ENCODE measurements around the gene CGNL1.

CGNL1 gene

GRCh38 chr15:57592836-57593420 is 216.6 kb downstream of the CGNL1 start:
- Histone ChIP-seq H3K23ac (ENCODE audit: low read depth, low read length, poor library complexity) (no peak overlapping the region), H3K9me3 (replicated peaks in 1 of 2; ENCODE audit: control insufficient read depth in 2 of 2, insufficient read depth in 1 of 2, low read depth in 1 of 2, low read length in 2 of 2) (no peaks in the 10 kb centered on the region), H3K4ac (ENCODE audit: low read length) (no peak overlapping the region), H3K27ac (replicated peaks; ENCODE audit: low read length) (no peak overlapping the region), H4K91ac (ENCODE audit: low read depth, low read length, poor library complexity) (no peak overlapping the region), H3K4me3 (ENCODE audit: low read length in 2 of 2) (no peak overlapping the region), H3K4me1 (ENCODE audit: control insufficient read depth in 2 of 2, insufficient read depth in 1 of 2, low read depth in 1 of 2, low read length in 2 of 2) (peaks cover 0 to 3% of the 10 kb centered on the region in 2 donors), H2BK15ac (ENCODE audit: low read length) (no peak overlapping the region), H2BK5ac (ENCODE audit: low read length) (no peak overlapping the region), H3K27me3 (ENCODE audit: control insufficient read depth in 3 of 3, insufficient read depth in 3 of 3, low read depth in 1 of 3, low read length in 3 of 3) (peaks cover 0 to 94% (median 20%) of the 10 kb centered on the region in 3 experiments), H3K9ac (ENCODE audit: low read depth, low read length, poor library complexity) (no peak overlapping the region), H3K18ac (ENCODE audit: low read length) (no peak overlapping the region), H2AK5ac (ENCODE audit: low read depth, low read length) (no peak overlapping the region), H2BK12ac (ENCODE audit: low read length) (no peak overlapping the region), H4K8ac (ENCODE audit: low read depth, low read length) (no peak overlapping the region), H2BK120ac (ENCODE audit: low read depth, low read length) (no peak overlapping the region), H3K79me1 (ENCODE audit: low read depth, low read length) (no peaks in the 10 kb centered on the region), H3K36me3 (replicated peaks in 1 of 2; ENCODE audit: control insufficient read depth in 2 of 2, insufficient read depth in 2 of 2, low read length in 2 of 2) (no peaks in the 10 kb centered on the region), H2AFZ (ENCODE audit: low read length) (no peak overlapping the region), H3K4me2 (ENCODE audit: insufficient read depth, low read length, poor library complexity, severe bottlenecking) (no peak overlapping the region), H3K14ac (ENCODE audit: low read length) (no peak overlapping the region)
- no CpG with 5 or more reads among the region's 5 CpGs for WGBS, 2 donors (ENCODE audit: extremely low coverage in 2 of 2, insufficient read length in 2 of 2, insufficient replicate concordance in 1 of 2)
- no peak for DNase-seq (ENCODE audit: low spot score)

DNA sequence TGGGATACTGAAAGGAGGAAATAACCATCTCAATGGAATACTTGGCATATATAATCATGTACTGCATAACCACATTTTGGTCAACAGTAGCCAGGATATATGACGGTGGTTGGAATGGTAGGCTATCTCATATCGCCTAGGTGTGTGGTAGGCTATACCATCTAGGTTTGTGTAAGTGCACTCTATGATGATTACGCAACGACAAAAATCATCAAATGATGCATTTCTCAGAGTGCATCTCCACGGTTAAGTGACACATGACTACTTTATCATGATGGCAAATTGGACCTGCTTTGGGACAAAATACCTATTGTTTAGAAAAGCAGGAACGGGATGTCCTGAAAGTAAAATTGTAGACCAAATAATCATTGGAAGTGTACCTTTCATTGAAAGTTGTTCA is 218.2 kb downstream of the CGNL1 start:
- WGBS, 2 donors (ENCODE audit: extremely low coverage in 2 of 2, insufficient read length in 2 of 2, insufficient replicate concordance in 1 of 2) = no CpG with 5 or more reads among the region's 6 CpGs
- no peak overlapping the region for H3K23ac ChIP-seq (ENCODE audit: low read depth, low read length, poor library complexity)

DNA sequence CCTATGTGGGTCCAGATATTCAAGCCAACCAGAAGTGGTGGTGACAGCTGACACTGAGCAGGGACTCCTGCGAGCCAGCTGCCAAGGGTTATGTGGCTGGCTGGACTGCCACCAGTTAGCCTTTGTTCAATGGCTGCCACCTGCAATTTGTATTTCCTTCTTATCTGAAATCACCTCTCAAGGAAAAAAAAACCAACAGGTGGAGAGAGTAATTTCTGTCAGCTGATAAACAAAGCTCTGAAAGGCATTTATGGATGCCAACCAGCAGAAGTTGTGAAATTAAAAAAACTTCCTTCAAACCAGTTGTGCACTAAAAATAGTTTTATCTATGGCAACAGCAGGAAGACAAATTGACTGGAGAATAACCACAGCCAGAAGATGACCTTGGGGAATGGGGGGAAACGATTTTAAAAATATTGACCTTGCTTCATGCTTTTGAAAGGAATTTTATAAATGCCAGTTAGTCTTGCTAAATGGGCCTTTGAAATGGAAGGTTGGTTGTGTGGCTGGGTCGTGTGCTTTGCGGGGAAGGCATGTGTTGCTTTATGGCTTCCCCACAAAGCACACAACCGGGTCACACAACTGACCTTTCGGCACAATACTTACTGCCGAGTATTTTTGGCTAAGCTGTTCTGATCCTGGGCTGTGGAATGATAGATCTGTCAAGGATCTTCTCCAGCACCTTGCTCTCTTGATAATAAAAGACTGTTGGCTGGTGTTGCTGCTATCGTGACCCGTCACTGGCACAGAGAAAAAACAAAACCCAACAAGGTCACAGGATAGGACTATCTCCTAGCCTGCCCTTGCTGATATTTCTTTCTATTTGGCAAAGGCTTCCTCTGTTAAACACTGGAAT is 218.9 kb downstream of the CGNL1 start:
- no peak overlapping the region for H3K4me3 ChIP-seq (ENCODE audit: low read length in 2 of 2)
- no peak for DNase-seq (ENCODE audit: low spot score)
- H3K18ac ChIP-seq (ENCODE audit: low read length) = no peak overlapping the region
- H3K27ac ChIP-seq (replicated peaks; ENCODE audit: low read length) = no peak overlapping the region
- no peak overlapping the region for H2BK12ac ChIP-seq (ENCODE audit: low read length)
- H4K8ac ChIP-seq (ENCODE audit: low read depth, low read length) = no peak overlapping the region
- no peak overlapping the region for H3K9ac ChIP-seq (ENCODE audit: low read depth, low read length, poor library complexity)
- H2AK5ac ChIP-seq (ENCODE audit: low read depth, low read length) = no peak overlapping the region
- no peak overlapping the region for H2BK15ac ChIP-seq (ENCODE audit: low read length)
- H2BK5ac ChIP-seq (ENCODE audit: low read length) = no peak overlapping the region
- no peaks in the 10 kb centered on the region for H3K36me3 ChIP-seq (replicated peaks in 1 of 2; ENCODE audit: control insufficient read depth in 2 of 2, insufficient read depth in 2 of 2, low read length in 2 of 2)
- no peaks in the 10 kb centered on the region for H3K79me1 ChIP-seq (ENCODE audit: low read depth, low read length)
- no CpG with 5 or more reads among the region's 9 CpGs for WGBS, 2 donors (ENCODE audit: extremely low coverage in 2 of 2, insufficient read length in 2 of 2, insufficient replicate concordance in 1 of 2)
- H4K91ac ChIP-seq (ENCODE audit: low read depth, low read length, poor library complexity) = no peak overlapping the region
- H3K4ac ChIP-seq (ENCODE audit: low read length) = no peak overlapping the region
- H2AFZ ChIP-seq (ENCODE audit: low read length) = no peak overlapping the region
- H3K27me3 ChIP-seq (ENCODE audit: control insufficient read depth in 3 of 3, insufficient read depth in 3 of 3, low read depth in 1 of 3, low read length in 3 of 3) = peaks cover 0 to 86% (median 20%) of the 10 kb centered on the region in 3 experiments
- H2BK120ac ChIP-seq (ENCODE audit: low read depth, low read length) = no peak overlapping the region
- H3K23ac ChIP-seq (ENCODE audit: low read depth, low read length, poor library complexity) = no peak overlapping the region
- H3K4me2 ChIP-seq (ENCODE audit: insufficient read depth, low read length, poor library complexity, severe bottlenecking) = no peak overlapping the region
- H3K14ac ChIP-seq (ENCODE audit: low read length) = no peak overlapping the region
- peaks cover 0 to 3% of the 10 kb centered on the region in 2 donors for H3K4me1 ChIP-seq (ENCODE audit: control insufficient read depth in 2 of 2, insufficient read depth in 1 of 2, low read depth in 1 of 2, low read length in 2 of 2)
- H3K9me3 ChIP-seq (replicated peaks in 1 of 2; ENCODE audit: control insufficient read depth in 2 of 2, insufficient read depth in 1 of 2, low read depth in 1 of 2, low read length in 2 of 2) = no peaks in the 10 kb centered on the region

More for the DNA sequence above, 218.2 kb downstream of the CGNL1 start:
- Histone ChIP-seq H3K79me1 (ENCODE audit: low read depth, low read length) (no peaks in the 10 kb centered on the region), H3K4ac (ENCODE audit: low read length) (no peak overlapping the region), H3K36me3 (replicated peaks in 1 of 2; ENCODE audit: control insufficient read depth in 2 of 2, insufficient read depth in 2 of 2, low read length in 2 of 2) (no peaks in the 10 kb centered on the region), H3K4me3 (ENCODE audit: low read length in 2 of 2) (no peak overlapping the region), H3K4me2 (ENCODE audit: insufficient read depth, low read length, poor library complexity, severe bottlenecking) (no peak overlapping the region), H2AK5ac (ENCODE audit: low read depth, low read length) (no peak overlapping the region), H2AFZ (ENCODE audit: low read length) (no peak overlapping the region), H2BK5ac (ENCODE audit: low read length) (no peak overlapping the region), H4K91ac (ENCODE audit: low read depth, low read length, poor library complexity) (no peak overlapping the region), H3K14ac (ENCODE audit: low read length) (no peak overlapping the region), H2BK15ac (ENCODE audit: low read length) (no peak overlapping the region), H3K4me1 (ENCODE audit: control insufficient read depth in 2 of 2, insufficient read depth in 1 of 2, low read depth in 1 of 2, low read length in 2 of 2) (peaks cover 0 to 3% of the 10 kb centered on the region in 2 donors), H3K9ac (ENCODE audit: low read depth, low read length, poor library complexity) (no peak overlapping the region), H2BK120ac (ENCODE audit: low read depth, low read length) (no peak overlapping the region), H4K8ac (ENCODE audit: low read depth, low read length) (no peak overlapping the region), H3K27me3 (ENCODE audit: control insufficient read depth in 3 of 3, insufficient read depth in 3 of 3, low read depth in 1 of 3, low read length in 3 of 3) (peaks cover 0 to 89% (median 20%) of the 10 kb centered on the region in 3 experiments), H2BK12ac (ENCODE audit: low read length) (no peak overlapping the region), H3K18ac (ENCODE audit: low read length) (no peak overlapping the region), H3K27ac (replicated peaks; ENCODE audit: low read length) (no peak overlapping the region), H3K9me3 (replicated peaks in 1 of 2; ENCODE audit: control insufficient read depth in 2 of 2, insufficient read depth in 1 of 2, low read depth in 1 of 2, low read length in 2 of 2) (no peaks in the 10 kb centered on the region)
- no peak for DNase-seq (ENCODE audit: low spot score)

- Histone ChIP-seq H2AFZ (ENCODE audit: low read length) (no peak overlapping the region), H2BK15ac (ENCODE audit: low read length) (no peak overlapping the region), H3K27ac (replicated peaks; ENCODE audit: low read length) (no peak overlapping the region), H2AK5ac (ENCODE audit: low read depth, low read length) (no peak overlapping the region), H2BK120ac (ENCODE audit: low read depth, low read length) (no peak overlapping the region), H3K23ac (ENCODE audit: low read depth, low read length, poor library complexity) (no peak overlapping the region), H3K18ac (ENCODE audit: low read length) (no peak overlapping the region), H3K79me1 (ENCODE audit: low read depth, low read length) (no peaks in the 10 kb centered on the region), H3K27me3 (ENCODE audit: control insufficient read depth in 3 of 3, insufficient read depth in 3 of 3, low read depth in 1 of 3, low read length in 3 of 3) (peaks cover 0 to 76% (median 13%) of the 10 kb centered on the region in 3 experiments), H3K4me1 (ENCODE audit: control insufficient read depth in 2 of 2, insufficient read depth in 1 of 2, low read depth in 1 of 2, low read length in 2 of 2) (peaks cover 0 to 1% of the 10 kb centered on the region in 2 donors), H4K91ac (ENCODE audit: low read depth, low read length, poor library complexity) (no peak overlapping the region), H3K9ac (ENCODE audit: low read depth, low read length, poor library complexity) (no peak overlapping the region), H2BK12ac (ENCODE audit: low read length) (no peak overlapping the region), H3K4me3 (ENCODE audit: low read length in 2 of 2) (no peak overlapping the region), H4K8ac (ENCODE audit: low read depth, low read length) (no peak overlapping the region), H3K4ac (ENCODE audit: low read length) (no peak overlapping the region), H3K9me3 (replicated peaks in 1 of 2; ENCODE audit: control insufficient read depth in 2 of 2, insufficient read depth in 1 of 2, low read depth in 1 of 2, low read length in 2 of 2) (no peaks in the 10 kb centered on the region), H3K36me3 (replicated peaks in 1 of 2; ENCODE audit: control insufficient read depth in 2 of 2, insufficient read depth in 2 of 2, low read length in 2 of 2) (no peaks in the 10 kb centered on the region), H3K14ac (ENCODE audit: low read length) (no peak overlapping the region), H3K4me2 (ENCODE audit: insufficient read depth, low read length, poor library complexity, severe bottlenecking) (no peak overlapping the region), H2BK5ac (ENCODE audit: low read length) (no peak overlapping the region)
- WGBS, 2 donors (ENCODE audit: extremely low coverage in 2 of 2, insufficient read length in 2 of 2, insufficient replicate concordance in 1 of 2) = no CpG with 5 or more reads among the region's 8 CpGs
- DNase-seq (ENCODE audit: low spot score) = no peak
These were observed 220.1 kb downstream of the CGNL1 start for GRCh38 chr15:57596301-57596855.
